Neural crest cell (in vitro differentiated cells): ENCODE measurements around the gene ATG9B. TPM values are rescaled to one million over a fixed set of nuclear protein-coding genes. Genes with fewer than 3 reads are reported as not detected.

Source experiments
- DNase-seq: peaks from one replicate; pipeline ENCODE4 v3.0.0; 2021; ENCODE audit warnings: low read depth, mixed read lengths, low spot score
- H3K27ac Mint-ChIP-seq: one replicate; pipeline ENCODE4 v1.8.0; 2021; ENCODE audit warnings: mild to moderate bottlenecking, mixed read lengths; ENCODE audit not compliant: unreplicated experiment
- H3K27me3 Mint-ChIP-seq: 2 replicates; pipeline ENCODE4 v1.8.0; 2021; ENCODE audit warnings: low read depth, mild to moderate bottlenecking, mixed read lengths
- H3K36me3 Mint-ChIP-seq: 2 replicates; pipeline ENCODE4 v1.8.0; 2021; ENCODE audit warnings: low read depth, mild to moderate bottlenecking, mixed read lengths
- H3K4me1 Mint-ChIP-seq: 2 replicates; pipeline ENCODE4 v1.8.0; 2021; ENCODE audit warnings: mixed read lengths
- H3K4me3 Mint-ChIP-seq: one replicate; pipeline ENCODE4 v1.8.0; 2021; ENCODE audit warnings: mild to moderate bottlenecking, mixed read lengths
- H3K9me3 Mint-ChIP-seq: 2 replicates; pipeline ENCODE4 v1.8.0; 2021; ENCODE audit warnings: mixed read lengths
- CTCF ChIP-seq: fragments of 200-600 bp; sonication (generic); conservative IDR thresholded peaks from 2 replicates; pipeline ENCODE4 v1.5.0; 2021; ENCODE audit warnings: antibody characterized with exemption, mild to moderate bottlenecking
- total RNA-seq: library from RNA; stranded (reverse); gene quantifications from 2 replicates; pipeline ENCODE4 v1.2.1, GENCODE V29; 2021

ATG9B gene
- total RNA-seq, 1 donor from 2014 or later = 8.0 TPM

- no peak for TF ChIP-seq CTCF
- Mint-ChIP-seq H3K4me3 (no peak overlapping the region), H3K27me3 (peaks cover 19% of the 10 kb centered on the region), H3K36me3 (no peaks in the 10 kb centered on the region), H3K9me3 (no peaks in the 10 kb centered on the region), H3K4me1 (peaks cover 2% of the 10 kb centered on the region), H3K27ac (no peak overlapping the region)
- peak; percentile 55 for DNase-seq
Measured at GRCh38 chr7:151051108-151051507, 26.8 kb upstream of the ATG9B start.

DNA sequence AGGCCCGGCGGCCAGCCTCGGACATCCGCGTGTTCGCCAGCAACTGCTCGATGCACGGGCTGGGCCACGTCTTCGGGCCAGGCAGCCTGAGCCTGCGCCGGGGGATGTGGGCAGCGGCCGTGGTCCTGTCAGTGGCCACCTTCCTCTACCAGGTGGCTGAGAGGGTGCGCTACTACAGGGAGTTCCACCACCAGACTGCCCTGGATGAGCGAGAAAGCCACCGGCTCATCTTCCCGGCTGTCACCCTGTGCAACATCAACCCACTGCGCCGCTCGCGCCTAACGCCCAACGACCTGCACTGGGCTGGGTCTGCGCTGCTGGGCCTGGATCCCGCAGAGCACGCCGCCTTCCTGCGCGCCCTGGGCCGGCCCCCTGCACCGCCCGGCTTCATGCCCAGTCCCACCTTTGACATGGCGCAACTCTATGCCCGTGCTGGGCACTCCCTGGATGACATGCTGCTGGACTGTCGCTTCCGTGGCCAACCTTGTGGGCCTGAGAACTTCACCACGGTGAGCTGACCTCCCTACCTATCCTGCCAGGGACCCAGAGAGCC, 24.7 kb upstream of the ATG9B start:
- H3K27me3 Mint-ChIP-seq = peaks cover 19% of the 10 kb centered on the region
- H3K4me1 Mint-ChIP-seq = no peaks in the 10 kb centered on the region
- no peak for DNase-seq
- no peak overlapping the region for H3K27ac Mint-ChIP-seq
- H3K4me3 Mint-ChIP-seq = no peak overlapping the region
- no peaks in the 10 kb centered on the region for H3K36me3 Mint-ChIP-seq
- H3K9me3 Mint-ChIP-seq = no peaks in the 10 kb centered on the region
- no peak for TF ChIP-seq CTCF

- no peak for TF ChIP-seq CTCF
- DNase-seq = no peak
- Mint-ChIP-seq H3K4me3 (peak within 1 kb of the TSS; percentile 54), H3K4me1 (no peaks in the 10 kb centered on the region), H3K36me3 (no peaks in the 10 kb centered on the region), H3K27me3 (peaks cover 19% of the 10 kb centered on the region), H3K9me3 (no peaks in the 10 kb centered on the region), H3K27ac (no peak within 1 kb of the TSS)
Measured at GRCh38 chr7:151047976-151048815, 23.9 kb upstream of the ATG9B start, which contains the start of gene ASIC3. Gene ASIC3 (plus strand): TSS chr7:151048531. CDS start chr7:151048886, 355 bp downstream.

DNA sequence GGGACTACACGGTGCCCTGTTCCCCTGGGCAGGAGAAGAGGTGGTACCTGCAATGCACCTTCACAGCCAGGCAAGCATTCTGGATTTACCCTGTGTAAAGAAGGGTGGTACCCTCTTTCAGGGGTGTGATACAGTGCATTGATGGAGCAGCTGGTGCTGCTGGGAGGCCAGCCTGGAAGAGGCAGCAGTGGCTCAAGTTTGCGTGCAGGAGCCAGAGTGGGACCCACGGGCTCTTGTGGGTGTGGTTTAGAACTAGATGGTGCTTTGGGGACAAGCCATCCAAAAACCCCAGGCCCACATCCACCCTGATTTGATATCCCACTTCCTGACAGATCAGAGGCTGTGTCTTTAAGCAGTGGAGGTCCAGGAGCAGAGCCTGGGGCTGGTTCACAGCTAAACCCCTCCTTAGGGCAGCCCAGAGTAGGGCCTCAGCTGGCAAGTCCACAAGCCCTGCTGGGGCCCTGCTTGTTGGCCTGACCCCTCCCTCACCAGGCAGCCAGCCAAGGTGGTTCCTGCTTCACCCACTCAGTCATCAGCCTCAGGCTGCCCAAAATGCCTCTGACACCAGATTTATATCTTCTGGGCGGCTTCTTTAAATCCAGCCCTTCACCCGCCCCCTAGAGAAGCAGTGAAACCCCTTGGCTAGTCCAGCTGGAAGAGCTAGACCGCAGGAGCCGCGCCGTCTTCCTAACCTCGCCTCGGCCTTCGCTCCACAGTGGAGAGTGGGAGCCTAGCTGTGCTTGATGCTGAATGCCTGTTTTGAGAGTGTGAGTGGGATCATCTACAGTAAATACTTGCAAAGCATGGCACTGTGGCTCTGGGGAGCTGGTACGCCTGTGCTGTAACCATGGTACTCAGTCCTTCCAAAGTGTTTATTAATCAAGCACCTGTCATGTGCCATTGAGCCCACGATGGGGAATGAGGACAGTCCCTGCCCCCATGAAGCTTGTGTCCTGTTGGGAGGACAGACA, 22.6 kb upstream of the ATG9B start:
- H3K9me3 Mint-ChIP-seq = no peaks in the 10 kb centered on the region
- no peaks in the 10 kb centered on the region for H3K36me3 Mint-ChIP-seq
- no peak for TF ChIP-seq CTCF
- H3K27me3 Mint-ChIP-seq = peaks cover 15% of the 10 kb centered on the region
- H3K27ac Mint-ChIP-seq = no peak overlapping the region
- H3K4me1 Mint-ChIP-seq = no peaks in the 10 kb centered on the region
- no peak for DNase-seq
- no peak overlapping the region for H3K4me3 Mint-ChIP-seq

DNA sequence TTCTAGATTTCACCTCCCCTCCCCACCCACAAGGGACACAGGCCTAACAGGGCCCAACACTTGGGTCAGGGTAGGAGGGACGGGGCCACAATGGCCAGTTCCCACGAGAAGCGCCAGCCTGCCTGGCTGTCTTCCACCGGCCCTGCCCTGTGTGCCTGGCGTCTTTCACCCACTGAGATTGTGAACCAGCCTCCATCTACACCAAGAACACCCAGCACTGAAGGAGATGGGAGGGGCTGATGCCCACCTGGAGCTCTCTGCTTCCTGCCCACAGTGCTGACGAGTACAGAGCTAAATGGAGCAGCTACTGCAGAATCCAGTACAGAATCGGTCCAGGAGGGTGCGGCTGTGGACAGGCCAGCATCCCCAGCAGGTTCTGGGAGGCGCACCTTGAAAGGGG, 21.7 kb upstream of the ATG9B start:
- Mint-ChIP-seq H3K9me3 (no peaks in the 10 kb centered on the region), H3K4me1 (no peaks in the 10 kb centered on the region), H3K27me3 (peaks cover 15% of the 10 kb centered on the region), H3K4me3 (no peak overlapping the region), H3K27ac (no peak overlapping the region), H3K36me3 (no peaks in the 10 kb centered on the region)
- DNase-seq = no peak
- TF ChIP-seq CTCF = no peak
